ENCODE measurements around the gene CUL1. TPM values are rescaled to one million over a fixed set of nuclear protein-coding genes. Genes with fewer than 3 reads are reported as not detected.
A peak's percentile ranks its signal among the peaks of the same experiment; 100 is the strongest.

Gene CUL1
- total and polyA plus RNA-seq, 2 experiments from 2014 or later, result 35.6 to 71.3 TPM

GRCh38 chr7:148708026-148708885 is 9.6 kb downstream of the CUL1 start (continued):
- no peak for TF ChIP-seq EZH2 (IDR thresholded peaks at IDR 0.05; ENCODE audit: low read depth, unreplicated experiment)
- TF ChIP-seq STAT1 (IDR thresholded peaks at IDR 0.05; ENCODE audit: unreplicated experiment), result no peak
- no peak for TF ChIP-seq ZNF114 (CRISPR knock-in tag; IDR thresholded peaks at IDR 0.05)
- TF ChIP-seq ETS1 (IDR thresholded peaks at IDR 0.05), result no peak
- no peak for TF ChIP-seq REST (IDR thresholded peaks at IDR 0.05; ENCODE audit: unreplicated experiment)

GRCh38 chr7:148709014-148709413 is 10.3 kb downstream of the CUL1 start:
- peak overlapping the region; percentile 3; the same call in 1 of the 2 replicates for H3K4me2 ChIP-seq
- H3K4me1 Mint-ChIP-seq, result peaks cover 64% of the 10 kb centered on the region
- H4K20me1 ChIP-seq (replicated peaks; ENCODE audit: insufficient read depth), result peaks cover 43% of the 10 kb centered on the region
- H3K27ac ChIP-seq (ENCODE audit: low read depth), result no peak overlapping the region
- H2AFZ ChIP-seq, result no peak overlapping the region
- H3K4me3 ChIP-seq, result no peak overlapping the region
- H3F3A ChIP-seq (replicated peaks; ENCODE audit: low read depth), result no peaks in the 10 kb centered on the region
- H3K27ac Mint-ChIP-seq, result no peak overlapping the region
- H3K27me3 Mint-ChIP-seq (ENCODE audit: insufficient read depth, low read depth, poor library complexity), result peaks cover 3% of the 10 kb centered on the region
- H3K36me3 Mint-ChIP-seq (ENCODE audit: low read depth), result no peaks in the 10 kb centered on the region
- peaks cover 63% of the 10 kb centered on the region for H3K4me1 ChIP-seq (ENCODE audit: insufficient read depth)
- H3K4me3 Mint-ChIP-seq, result no peak overlapping the region; the same call in 2 of the 3 replicates
- DNase-seq (ENCODE audit: low spot score) (no peak), ATAC-seq (no peak)
- H3K36me3 ChIP-seq (ENCODE audit: insufficient read depth), result no peaks in the 10 kb centered on the region
- no peaks in the 10 kb centered on the region for H3K27me3 ChIP-seq (ENCODE audit: insufficient read depth)
- no peaks in the 10 kb centered on the region for H3K9me2 ChIP-seq (ENCODE audit: insufficient read depth)
- H3K9me3 Mint-ChIP-seq, result no peaks in the 10 kb centered on the region
- peaks cover 100% of the 10 kb centered on the region for H3K79me2 ChIP-seq (replicated peaks; ENCODE audit: insufficient read depth)
- TF ChIP-seq STAT1 (IDR thresholded peaks at IDR 0.05; ENCODE audit: unreplicated experiment) (no peak), ZNF114 (CRISPR knock-in tag; IDR thresholded peaks at IDR 0.05) (no peak), EZH2 (IDR thresholded peaks at IDR 0.05; ENCODE audit: low read depth, unreplicated experiment) (no peak), REST (IDR thresholded peaks at IDR 0.05; ENCODE audit: unreplicated experiment) (no peak), CREB1 (CRISPR knock-in tag; IDR thresholded peaks at IDR 0.05; ENCODE audit: low read depth) (no peak), POLR2AphosphoS5 (IDR thresholded peaks at IDR 0.05; ENCODE audit: low read depth) (no peak), ETS1 (IDR thresholded peaks at IDR 0.05) (no peak)
- TF ChIP-seq, protein P1, sequence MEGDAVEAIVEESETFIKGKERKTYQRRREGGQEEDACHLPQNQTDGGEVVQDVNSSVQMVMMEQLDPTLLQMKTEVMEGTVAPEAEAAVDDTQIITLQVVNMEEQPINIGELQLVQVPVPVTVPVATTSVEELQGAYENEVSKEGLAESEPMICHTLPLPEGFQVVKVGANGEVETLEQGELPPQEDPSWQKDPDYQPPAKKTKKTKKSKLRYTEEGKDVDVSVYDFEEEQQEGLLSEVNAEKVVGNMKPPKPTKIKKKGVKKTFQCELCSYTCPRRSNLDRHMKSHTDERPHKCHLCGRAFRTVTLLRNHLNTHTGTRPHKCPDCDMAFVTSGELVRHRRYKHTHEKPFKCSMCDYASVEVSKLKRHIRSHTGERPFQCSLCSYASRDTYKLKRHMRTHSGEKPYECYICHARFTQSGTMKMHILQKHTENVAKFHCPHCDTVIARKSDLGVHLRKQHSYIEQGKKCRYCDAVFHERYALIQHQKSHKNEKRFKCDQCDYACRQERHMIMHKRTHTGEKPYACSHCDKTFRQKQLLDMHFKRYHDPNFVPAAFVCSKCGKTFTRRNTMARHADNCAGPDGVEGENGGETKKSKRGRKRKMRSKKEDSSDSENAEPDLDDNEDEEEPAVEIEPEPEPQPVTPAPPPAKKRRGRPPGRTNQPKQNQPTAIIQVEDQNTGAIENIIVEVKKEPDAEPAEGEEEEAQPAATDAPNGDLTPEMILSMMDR (conservative IDR thresholded peaks at IDR 0.05; ENCODE audit: low read depth in 2 of 2), result no peak
